RKO (cell line): ENCODE measurements around the gene AGL.
A peak's percentile ranks its signal among the peaks of the same experiment; 100 is the strongest.
"Not testable (repeated sequence)": the region's sequence is repeated elsewhere in the genome, so short reads cannot be mapped to it uniquely, and the experiment has no call there.

ENCODE experiments used
- DNase-seq: peaks from one replicate; pipeline ENCODE4 v3.0.0-alpha.2; 2016; ENCODE audit warnings: low spot score

Gene AGL

DNA sequence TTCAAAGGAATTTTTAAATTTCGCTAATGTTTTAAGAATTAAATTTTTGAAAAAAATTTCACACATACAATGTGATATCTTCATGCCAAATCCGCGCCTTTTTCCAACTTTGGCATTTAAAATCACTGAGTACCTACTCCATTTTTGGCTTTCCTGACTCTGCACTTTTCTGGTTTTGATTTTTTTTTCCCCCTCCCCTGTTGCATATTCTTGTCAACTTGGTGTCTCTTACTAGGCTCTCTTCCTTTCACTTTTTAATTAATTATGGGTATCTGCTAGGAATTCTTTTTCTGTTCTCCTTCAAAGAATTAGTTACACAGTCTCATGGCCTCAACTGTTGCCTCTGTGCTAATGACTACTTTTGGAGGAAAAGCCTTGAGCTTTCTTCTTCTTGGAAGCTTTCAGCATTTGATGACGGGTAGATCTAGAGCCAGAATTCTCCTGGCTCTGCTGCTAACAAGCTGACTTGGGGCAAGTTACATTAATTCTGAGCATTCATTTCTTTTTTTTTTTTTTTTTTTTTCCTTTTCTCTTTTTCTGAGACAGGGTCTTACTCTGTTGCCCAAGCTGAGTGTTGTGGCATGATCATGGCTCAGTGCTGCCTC lies 1.8 kb downstream of the AGL start:
- DNase-seq, result no peak

- no peak for DNase-seq
Observed at GRCh38 chr1:99852648-99853047, 2.5 kb downstream of the AGL start.

- peak; percentile 46 for DNase-seq
Observed at GRCh38 chr1:99855914-99856450, 5.8 kb downstream of the AGL start.

DNA sequence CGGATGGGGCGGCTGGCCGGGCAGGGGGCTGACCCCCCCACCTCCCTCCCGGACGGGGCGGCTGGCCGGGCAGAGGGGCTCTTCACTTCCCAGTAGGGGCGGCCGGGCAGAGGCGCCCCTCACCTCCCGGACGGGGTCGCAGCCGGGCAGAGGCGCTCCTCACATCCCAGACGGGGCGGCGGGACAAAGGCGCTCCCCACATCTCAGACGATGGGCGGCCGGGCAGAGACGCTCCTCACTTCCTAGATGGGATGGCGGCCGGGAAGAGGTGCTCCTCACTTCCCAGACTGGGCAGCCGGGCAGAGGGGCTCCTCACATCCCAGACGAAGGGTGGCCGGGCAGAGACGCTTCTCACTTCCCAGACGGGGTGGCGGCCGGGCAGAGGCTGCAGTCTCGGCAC lies 6.9 kb downstream of the AGL start:
- DNase-seq, result not testable (repeated sequence)

GRCh38 chr1:99858286-99858685 lies 8.1 kb downstream of the AGL start:
- DNase-seq, result no peak

GRCh38 chr1:99858881-99859280 lies 8.7 kb downstream of the AGL start:
- no peak for DNase-seq

DNA sequence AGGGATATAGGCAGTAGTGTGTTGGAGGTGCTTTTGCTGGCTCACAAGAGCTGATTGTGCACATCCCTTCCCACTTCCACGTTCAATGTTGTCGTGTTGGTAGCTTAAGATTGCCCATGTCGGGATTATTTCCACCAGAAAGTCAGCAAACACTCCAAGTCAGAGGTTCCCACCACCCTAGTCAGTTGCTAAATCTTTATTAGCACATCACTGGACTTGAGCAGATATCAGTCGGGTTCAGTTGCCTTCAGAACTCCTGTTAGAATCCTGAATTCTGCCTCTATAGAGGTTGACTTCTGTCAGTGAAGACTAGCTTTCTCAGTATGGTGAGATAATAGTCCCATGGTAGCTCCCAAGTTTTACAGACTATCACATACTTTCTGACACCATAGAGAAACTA lies 10.5 kb downstream of the AGL start:
- DNase-seq, result no peak

GRCh38 chr1:99867682-99868081 lies 17.5 kb downstream of the AGL start:
- DNase-seq, result no peak

GRCh38 chr1:99869304-99869703 lies 19.1 kb downstream of the AGL start:
- DNase-seq, result no peak

DNA sequence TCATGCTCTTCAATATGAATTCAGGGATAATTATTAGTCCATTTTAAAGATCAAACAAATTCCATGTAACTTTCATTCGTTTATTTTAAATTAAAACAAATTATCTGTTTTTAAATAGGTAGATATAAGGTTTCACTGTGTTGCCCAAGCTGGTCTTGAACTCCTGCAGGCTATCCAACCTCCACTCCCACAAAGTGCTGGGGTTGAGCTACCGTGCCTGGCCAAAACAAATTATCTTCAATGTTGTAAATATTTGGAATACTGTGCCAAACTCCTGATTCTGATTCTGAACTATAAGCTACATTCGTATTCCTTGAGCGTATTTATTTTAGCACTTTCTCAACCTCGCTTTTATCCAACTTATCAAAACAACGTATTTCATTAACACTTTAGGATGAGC lies 19.6 kb downstream of the AGL start:
- DNase-seq, result no peak

DNA sequence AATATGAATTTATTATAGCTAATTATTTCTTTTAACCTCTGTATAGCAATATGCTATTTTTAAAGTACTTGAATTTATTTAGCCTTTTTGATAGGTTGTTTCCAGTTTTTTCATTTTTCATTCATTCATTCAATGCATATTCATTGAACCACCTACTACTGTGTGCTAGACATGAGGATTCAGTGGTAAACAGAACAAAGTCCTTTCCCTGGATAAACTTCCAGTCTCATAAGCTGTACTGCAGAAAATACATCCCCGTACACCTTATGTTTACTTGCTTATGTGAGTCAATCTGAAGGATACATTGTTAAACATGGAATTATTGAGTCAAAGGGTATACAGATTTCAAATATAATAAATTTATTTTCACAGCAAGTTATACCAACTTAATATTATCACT lies 21.9 kb downstream of the AGL start:
- no peak for DNase-seq

DNA sequence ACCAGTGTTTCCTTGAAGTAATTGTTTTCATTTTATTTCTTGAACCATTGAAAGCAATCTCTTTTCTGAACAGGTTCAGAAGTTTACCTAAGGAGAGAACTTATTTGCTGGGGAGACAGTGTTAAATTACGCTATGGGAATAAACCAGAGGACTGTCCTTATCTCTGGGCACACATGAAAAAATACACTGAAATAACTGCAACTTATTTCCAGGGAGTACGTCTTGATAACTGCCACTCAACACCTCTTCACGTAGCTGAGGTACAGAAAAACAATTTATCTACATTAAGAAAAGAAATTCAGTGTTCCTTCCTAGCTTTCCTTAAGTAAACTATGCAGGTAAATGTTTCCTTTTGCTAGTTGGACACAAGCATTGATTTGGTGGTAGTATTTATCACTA lies 27.4 kb downstream of the AGL start:
- DNase-seq, result no peak

DNA sequence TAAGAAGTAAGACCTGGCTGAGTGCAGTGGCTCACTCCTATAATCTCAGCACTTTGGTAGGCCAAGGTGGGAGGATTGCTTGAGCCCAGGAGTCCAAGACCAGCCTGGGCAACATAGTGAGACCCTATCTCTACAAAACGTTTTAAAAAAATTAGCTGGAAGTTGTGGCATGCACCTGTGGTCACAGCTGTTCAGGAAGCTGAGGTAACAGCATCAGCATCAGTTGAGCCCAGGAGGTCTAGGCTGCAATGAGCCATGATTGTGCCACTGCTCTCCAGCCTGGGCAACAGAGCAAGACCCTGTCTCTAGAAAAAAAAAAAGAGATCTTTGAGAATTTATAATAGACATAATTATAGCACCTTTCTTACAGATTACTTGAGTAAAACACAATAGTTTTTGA lies 36.0 kb downstream of the AGL start:
- DNase-seq, result no peak

DNA sequence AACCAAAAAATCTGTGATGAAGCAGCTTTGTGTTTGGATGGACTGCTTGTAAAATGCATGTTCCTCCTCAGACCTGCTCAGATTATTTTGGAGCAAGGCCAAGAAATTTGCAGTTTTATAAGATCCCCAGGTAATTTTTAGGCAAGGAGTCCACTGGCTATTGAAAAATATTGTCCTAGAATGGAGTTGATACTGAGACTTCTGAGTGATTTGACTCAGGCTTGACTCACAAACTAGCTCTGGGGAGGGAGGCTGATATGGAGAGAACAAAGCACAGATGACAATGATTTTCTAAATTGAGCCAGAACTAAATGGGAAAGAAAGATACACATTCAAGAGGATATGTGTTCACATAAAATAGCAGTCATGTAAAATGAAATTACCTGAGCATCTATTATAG lies 36.7 kb downstream of the AGL start:
- DNase-seq, result no peak

GRCh38 chr1:99887890-99888289 lies 37.7 kb downstream of the AGL start:
- no peak for DNase-seq

DNA sequence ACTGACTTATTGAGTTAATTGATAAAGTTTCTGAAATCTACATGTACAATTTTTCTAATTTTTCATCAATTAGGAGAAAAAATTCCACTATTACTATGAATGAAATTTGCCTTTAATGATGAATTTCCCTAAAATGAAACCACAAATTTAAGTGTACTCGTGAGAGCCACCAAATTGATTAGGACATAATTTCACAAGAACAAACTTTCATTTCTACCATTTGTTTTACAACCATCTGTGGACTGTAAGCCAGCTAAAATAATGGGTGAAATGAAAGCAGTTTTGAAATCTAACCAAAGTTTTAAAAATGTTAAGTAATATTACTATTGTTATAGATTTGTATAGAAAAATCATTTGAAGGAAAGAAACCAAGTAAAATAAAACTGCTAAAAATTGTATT lies 41.8 kb downstream of the AGL start:
- no peak for DNase-seq

DNA sequence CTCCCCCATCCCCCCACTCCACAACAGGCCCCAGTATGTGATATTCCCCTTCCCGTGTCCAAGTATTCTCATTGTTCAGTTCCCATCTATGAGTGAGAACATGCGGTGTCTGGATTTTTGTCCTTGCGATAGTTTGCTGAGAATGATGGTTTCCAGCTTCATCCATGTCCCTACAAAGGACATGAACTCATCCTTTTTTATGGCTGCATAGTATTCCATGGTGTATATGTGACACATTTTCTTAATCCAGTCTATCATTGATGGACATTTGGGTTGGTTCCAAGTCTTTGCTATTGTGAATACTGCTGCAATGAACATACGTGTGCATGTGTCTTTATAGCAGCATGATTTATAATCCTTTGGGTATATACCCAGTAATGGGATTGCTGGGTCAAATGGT lies 53.1 kb downstream of the AGL start:
- not testable (repeated sequence) for DNase-seq

- no peak for DNase-seq
Observed at GRCh38 chr1:99906535-99906934, 56.4 kb downstream of the AGL start.

- no peak for DNase-seq
Observed at GRCh38 chr1:99917214-99917613, 67.1 kb downstream of the AGL start.

DNA sequence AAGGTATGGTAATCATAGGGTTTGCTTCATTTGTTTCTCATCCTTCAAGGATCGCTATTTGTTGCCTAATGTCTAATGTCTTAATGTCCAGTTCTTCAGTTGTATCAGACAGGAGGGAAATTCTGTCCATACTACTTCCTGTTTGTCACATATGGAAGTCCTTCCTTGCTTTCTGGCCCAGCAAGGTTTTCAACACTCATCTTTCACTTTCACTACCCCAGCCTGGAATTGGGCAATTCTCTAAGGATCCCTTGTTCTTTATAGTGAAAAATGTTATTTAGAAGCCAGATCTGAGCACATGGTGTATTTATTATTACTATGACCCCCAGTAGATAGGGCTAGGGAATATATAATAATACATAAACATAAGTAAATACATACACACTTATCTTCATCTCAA lies 69.1 kb downstream of the AGL start:
- no peak for DNase-seq

DNA sequence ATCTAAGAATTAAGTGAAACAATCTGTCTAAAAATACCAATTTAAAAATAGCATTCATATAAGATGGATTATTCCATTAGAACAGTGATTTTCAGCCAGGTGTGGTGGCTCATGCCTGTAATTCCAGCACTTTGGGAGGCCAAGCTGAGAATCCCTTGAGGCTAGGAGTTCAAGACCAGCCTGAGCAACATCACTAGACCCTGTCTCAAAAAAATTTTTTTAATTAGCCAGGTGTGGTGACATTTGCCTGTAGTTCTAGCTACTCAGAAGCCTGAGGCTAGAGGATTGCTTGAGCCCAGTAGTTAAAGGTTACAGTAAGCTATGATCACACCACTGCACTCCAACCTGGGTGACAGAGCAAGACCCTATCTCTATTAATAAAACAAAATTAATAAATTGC lies 84.6 kb downstream of the AGL start:
- DNase-seq, result no peak

DNA sequence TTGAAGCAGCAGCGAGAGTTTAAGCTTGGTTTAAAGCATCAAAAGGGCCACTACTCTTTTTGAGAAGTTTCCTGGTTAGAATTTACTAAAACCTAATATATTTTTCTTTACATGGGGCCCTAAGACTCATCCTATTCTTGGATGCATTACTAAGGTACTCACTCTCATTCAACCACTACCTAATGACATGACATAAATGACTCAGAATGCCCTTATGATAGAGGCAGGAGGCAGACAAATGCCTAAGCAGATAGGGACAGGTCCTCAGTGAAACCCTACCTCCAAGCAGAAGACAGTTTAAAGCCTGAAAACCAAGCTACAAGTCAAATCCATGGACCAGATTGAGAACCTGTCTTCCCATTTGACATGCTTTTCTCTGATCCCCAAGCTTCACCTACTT lies 85.4 kb downstream of the AGL start:
- no peak for DNase-seq

DNA sequence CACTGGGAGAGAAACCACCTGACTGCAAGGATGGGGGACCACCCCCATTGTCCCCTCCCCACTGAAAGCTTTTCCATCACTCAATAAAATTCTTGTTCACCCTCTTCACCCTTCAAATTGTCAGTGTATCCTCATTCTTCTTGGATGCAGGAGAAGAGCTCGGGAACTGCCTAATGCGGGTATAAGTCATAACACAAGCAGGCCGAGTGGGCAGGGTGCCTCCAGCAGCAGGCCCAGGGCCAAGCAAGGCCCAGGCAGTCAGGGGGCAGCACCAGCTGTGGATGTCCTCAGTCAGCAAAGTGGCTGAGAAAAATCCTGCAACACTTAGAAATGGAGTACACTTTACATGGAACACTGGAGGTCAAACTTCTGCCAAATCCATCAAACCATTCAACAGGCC lies 85.9 kb downstream of the AGL start:
- no peak for DNase-seq

DNA sequence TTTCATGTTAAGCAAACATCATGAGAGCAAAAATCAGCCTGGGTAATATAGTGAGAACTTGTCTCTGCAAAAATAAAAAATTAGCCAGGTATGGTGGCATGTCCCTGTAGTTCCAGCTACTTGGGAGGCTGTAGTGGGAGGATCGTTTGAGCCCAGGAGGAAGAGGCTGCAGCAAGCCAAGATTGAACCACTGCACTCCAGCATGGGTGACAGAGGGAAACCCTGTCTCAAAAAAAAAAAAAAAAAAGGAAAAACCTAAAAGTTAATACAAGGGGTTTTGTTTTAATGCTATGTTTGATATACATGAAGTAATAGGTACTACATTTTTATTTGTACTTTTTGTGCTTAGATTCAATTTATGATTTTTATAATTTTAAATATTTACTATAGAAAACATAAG lies 92.6 kb downstream of the AGL start:
- no peak for DNase-seq
